GM19035 (cell line): ENCODE data around the gene TGFB1I1.
"Not testable (repeated sequence)": the region's sequence is repeated elsewhere in the genome, so short reads cannot be mapped to it uniquely, and the experiment has no call there.

Experiments
- ATAC-seq: cut with Tn5 transposase; IDR thresholded peaks from one replicate; pipeline ENCODE4 v1.9.1; 2021; ENCODE audit not compliant: unreplicated experiment

TGFB1I1 gene

DNA sequence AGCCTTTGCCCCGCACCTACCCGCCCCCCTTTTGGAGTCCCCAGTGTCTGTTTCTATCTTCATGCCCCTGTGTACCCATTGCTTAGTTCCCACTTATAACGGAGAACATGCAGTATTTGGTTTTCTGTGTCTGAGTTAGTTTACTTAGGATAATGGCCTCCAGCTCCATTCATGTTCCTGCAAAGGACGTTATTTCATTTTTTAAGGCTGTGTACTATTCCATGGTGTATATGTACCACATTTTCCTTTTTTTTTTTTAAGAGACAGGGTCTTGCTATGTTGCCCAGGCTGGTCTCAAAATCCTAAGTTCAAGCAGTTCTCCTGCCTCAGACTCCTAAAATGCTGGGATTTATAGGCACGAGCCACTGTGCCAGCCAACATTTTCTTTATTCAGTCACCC lies 4.1 kb upstream of the TGFB1I1 start:
- no peak for ATAC-seq

- ATAC-seq, result no peak
These were observed 1.3 kb upstream of the TGFB1I1 start for GRCh38 chr16:31470615-31471014.

- ATAC-seq, result no peak
These were observed 594 bp upstream of the TGFB1I1 start for GRCh38 chr16:31471241-31471874.

DNA sequence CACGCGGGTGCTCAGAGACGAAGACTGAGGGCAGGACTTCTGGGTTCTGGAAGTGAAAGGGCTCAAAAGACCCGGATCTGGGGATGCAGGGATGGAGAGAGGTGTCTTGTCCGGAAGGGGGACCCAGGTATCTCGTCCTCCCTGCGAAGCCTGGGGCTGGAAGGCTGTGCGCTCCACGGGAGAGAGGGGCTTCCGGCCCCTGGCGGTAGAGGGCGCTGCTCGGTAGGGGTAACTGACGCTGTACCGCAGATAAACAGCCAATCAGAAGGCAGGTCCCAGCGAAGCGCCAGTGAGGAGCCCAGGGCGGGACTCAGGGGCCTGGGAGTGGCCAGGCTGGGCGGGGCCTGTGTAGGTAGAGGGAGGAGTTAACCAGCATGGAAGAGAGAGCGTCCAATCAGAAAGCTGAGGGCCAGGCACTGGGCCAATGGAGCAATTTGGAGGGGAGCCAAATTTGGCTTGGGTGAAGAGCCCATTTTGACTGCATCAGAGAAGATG lies 804 bp downstream of the TGFB1I1 start:
- ATAC-seq, result no peak

DNA sequence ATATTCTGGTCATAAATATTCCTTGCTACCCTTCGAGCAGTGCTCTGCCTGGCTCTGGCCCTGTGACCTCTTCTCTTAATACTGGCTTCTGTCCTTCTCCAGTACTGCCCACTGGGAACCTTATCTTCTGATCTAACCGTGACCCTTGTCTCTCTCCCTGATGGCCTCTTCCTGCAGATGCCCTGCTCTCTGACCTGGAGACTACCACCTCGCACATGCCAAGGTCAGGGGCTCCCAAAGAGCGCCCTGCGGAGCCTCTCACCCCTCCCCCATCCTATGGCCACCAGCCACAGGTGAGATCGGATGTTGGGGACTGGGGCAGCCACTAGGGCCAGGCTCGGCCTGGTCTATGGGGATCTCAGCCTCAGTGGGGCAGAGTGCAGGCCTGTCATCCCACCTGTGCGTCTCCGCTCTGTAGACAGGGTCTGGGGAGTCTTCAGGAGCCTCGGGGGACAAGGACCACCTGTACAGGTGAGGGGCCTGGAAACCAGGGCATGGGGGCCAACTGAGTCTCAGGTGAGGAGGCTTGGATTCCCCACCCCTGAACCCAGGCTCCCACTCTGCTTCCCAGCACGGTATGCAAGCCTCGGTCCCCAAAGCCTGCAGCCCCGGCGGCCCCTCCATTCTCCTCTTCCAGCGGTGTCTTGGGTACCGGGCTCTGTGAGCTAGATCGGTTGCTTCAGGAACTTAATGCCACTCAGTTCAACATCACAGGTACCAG lies 1.5 kb downstream of the TGFB1I1 start:
- ATAC-seq, result no peak

GRCh38 chr16:31474173-31474714 lies 2.3 kb downstream of the TGFB1I1 start:
- ATAC-seq, result no peak

DNA sequence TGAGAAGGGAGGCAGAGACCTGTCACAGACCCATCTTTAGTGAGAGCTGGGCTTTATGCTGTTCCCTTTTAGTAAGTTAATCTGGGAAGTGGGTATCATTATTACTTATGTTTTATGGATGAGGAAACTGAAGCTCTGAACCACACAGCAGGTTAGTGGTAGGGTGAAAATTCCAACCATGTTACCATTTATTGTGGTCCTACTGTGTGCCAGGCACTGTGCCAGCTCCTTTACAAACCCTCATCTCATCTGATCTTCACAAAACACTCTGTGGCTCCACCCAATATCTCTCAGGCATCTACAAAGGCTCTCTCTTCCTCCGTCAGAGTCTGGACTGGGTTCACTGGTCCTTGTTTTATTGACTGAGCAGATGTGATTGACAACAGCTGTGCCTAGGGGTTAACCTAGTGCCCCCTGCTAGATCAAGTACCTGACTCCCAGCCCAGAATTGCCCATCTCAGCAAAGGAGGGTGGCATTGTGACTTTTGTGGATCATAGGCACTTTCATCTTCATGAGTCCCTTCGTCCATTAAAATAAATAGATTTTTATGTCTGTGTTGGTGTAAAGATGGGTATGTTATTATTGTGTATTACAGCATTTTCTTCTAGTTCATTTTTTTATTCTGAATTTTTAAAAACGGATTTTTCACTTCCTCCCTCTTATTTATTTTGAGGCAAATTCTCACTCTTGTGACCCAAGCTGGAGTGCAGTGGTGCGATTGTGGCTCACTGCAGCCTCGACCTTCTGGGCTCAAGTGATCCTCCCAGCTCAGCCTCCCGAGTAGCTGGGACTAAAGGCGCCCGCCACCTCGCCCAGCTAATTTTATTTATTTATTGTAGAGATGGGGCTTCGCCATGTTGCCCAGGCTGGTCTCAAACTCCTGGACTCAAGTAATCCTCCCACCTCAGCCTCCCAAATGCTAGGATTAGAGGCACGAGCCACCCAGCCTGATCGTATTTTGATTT lies 3.1 kb downstream of the TGFB1I1 start:
- ATAC-seq, result no peak

DNA sequence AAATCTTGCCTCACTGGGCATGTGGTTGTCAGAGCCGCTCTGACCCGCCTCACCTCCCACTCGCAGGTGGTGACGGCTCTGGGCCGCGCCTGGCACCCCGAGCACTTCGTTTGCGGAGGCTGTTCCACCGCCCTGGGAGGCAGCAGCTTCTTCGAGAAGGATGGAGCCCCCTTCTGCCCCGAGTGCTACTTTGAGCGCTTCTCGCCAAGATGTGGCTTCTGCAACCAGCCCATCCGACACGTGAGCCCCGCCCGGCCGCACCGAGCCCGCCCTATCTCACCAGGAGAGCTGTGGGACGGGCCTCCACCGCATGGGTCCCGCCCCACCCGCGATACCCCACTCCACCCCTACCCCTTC lies 4.0 kb downstream of the TGFB1I1 start:
- no peak for ATAC-seq

- peak; percentile 71 for ATAC-seq
These were observed 4.6 kb downstream of the TGFB1I1 start for GRCh38 chr16:31476303-31477219.

DNA sequence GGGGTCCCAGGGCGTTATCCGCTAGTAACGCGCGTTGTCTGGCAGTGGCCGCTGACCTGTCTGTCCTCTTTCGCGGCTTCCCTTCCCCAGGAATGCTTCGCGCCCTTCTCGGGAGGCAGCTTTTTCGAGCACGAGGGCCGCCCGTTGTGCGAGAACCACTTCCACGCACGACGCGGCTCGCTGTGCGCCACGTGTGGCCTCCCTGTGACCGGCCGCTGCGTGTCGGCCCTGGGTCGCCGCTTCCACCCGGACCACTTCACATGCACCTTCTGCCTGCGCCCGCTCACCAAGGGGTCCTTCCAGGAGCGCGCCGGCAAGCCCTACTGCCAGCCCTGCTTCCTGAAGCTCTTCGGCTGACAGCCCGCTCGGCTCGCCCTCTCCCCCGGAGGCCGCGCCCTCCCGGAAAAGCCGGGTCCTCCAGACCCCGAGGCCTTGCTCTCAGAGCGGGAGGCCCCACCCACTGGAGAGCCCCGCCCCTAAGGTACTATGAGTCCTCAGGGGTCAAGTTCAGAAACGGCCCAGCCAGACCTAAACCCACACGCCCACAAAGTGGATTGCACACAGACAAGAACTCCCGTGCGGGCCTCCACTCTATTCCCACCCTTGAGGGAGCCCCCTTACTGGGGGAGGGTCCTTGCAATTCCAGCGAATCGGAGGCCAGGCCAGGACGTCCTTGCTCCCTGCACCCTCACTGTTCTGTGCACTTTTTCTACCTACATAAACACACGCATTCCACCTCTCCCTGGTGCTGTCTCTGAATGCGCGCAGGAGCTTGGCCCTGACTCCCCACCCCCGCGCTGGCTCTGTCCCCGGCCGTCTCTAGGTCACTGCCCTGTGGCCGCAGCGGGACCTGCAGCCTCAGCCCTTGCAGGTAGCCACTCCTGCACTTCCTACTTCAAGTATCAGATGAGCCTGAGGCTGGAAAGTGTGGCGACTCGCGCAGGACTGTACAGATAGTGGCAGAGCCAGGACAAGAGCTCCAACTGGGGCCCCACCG lies 5.6 kb downstream of the TGFB1I1 start:
- peak; percentile 32 for ATAC-seq

DNA sequence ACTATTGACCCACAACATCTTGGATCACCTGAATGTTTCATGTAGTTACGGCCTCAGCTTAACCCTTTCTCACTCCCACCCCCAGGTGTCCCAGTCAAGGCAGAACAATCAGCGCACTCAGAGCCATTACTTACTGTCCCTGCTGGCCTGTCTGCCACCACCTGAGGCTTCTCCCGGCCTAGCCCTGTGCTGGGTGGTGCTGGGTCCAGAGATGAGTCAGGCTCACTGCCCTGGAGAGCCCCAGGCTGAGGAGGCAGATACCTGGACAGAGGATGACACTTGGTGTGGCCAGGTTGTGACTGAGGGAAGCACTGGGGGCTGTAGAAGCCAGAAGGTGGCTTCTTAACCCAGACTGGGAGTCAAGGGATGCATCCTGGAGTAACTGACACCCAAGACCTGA lies 7.0 kb downstream of the TGFB1I1 start:
- ATAC-seq, result no peak

GRCh38 chr16:31479751-31480150 lies 7.8 kb downstream of the TGFB1I1 start:
- ATAC-seq, result no peak

GRCh38 chr16:31480851-31481536 lies 9.0 kb downstream of the TGFB1I1 start:
- no peak for ATAC-seq

DNA sequence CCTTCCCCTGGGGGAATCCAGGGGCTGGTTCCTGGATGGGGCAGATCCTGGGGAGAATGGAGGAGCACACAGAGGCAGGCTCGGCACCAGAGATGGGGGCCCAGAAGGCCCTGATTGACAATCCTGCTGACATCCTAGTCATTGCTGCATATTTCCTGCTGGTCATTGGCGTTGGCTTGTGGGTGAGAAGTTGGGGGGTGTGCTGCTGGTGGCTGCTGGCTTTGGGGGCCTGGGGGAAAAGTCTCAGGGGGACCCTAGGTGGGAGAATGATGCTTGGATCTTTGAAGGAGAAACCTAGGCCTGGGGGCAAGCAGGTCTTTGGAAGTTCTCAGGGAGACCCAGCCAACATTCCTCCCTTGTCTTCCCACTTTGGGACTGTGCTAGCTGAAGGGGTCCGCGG lies 11.1 kb downstream of the TGFB1I1 start, which contains the start of gene SLC5A2:
TSS of gene SLC5A2 (plus strand) at position 43 of the 400 bp plus-strand sequence. CDS start at position 57, 14 bp downstream.
- ATAC-seq, result no peak

GRCh38 chr16:31484048-31484447 lies 12.1 kb downstream of the TGFB1I1 start:
- ATAC-seq, result not testable (repeated sequence)

DNA sequence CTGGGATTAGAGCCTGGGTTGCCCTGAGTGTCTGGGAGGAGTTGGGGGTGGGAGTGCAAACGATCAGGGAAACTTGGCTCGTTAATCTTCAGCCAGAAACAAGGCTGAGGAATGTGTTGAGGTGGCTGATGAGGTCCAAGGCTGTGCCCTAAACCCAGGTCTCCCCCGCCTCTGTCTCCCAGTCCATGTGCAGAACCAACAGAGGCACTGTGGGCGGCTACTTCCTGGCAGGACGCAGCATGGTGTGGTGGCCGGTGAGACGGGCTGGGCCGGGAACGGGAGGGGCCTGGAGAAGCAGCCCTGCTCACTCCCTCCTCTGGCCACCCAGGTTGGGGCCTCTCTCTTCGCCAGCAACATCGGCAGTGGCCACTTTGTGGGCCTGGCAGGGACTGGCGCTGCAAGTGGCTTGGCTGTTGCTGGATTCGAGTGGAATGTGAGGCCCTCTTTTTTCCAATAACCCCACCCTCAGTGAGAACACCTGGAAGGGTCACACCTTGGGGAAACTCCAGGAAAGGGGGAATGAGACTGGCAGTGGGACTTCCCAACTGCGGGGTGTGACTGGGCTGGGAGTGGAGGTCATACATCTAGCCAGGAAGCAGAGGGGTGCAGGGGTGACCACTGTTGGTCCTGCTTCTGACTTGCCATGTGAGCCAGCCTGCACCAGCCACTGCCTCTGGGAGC lies 12.7 kb downstream of the TGFB1I1 start:
- ATAC-seq, result no peak

DNA sequence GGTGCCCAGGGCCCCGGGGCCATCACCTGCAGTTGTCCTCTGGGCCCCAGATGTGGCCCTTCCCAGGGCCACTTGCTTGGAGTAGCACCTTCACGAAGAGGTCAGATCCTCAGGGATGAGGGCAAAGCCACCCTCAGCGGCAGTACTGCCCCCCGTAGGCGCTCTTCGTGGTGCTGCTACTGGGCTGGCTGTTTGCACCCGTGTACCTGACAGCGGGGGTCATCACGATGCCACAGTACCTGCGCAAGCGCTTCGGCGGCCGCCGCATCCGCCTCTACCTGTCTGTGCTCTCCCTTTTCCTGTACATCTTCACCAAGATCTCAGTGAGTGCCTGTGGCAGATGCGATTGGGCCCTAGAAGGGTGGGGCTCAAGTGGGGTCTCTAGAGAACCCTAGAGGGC lies 13.6 kb downstream of the TGFB1I1 start:
- ATAC-seq, result no peak

- ATAC-seq, result no peak
These were observed 14.1 kb downstream of the TGFB1I1 start for GRCh38 chr16:31486045-31486444.
